ENCODE results near the gene GPS1.

GPS1 gene

GRCh38 chr17:82080048-82080788 is 28.5 kb downstream of the GPS1 start:
- H3K27ac ChIP-seq, result no peak overlapping the region
- TF ChIP-seq, protein P1, sequence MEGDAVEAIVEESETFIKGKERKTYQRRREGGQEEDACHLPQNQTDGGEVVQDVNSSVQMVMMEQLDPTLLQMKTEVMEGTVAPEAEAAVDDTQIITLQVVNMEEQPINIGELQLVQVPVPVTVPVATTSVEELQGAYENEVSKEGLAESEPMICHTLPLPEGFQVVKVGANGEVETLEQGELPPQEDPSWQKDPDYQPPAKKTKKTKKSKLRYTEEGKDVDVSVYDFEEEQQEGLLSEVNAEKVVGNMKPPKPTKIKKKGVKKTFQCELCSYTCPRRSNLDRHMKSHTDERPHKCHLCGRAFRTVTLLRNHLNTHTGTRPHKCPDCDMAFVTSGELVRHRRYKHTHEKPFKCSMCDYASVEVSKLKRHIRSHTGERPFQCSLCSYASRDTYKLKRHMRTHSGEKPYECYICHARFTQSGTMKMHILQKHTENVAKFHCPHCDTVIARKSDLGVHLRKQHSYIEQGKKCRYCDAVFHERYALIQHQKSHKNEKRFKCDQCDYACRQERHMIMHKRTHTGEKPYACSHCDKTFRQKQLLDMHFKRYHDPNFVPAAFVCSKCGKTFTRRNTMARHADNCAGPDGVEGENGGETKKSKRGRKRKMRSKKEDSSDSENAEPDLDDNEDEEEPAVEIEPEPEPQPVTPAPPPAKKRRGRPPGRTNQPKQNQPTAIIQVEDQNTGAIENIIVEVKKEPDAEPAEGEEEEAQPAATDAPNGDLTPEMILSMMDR (conservative IDR thresholded peaks at IDR 0.05), result no peak

DNA sequence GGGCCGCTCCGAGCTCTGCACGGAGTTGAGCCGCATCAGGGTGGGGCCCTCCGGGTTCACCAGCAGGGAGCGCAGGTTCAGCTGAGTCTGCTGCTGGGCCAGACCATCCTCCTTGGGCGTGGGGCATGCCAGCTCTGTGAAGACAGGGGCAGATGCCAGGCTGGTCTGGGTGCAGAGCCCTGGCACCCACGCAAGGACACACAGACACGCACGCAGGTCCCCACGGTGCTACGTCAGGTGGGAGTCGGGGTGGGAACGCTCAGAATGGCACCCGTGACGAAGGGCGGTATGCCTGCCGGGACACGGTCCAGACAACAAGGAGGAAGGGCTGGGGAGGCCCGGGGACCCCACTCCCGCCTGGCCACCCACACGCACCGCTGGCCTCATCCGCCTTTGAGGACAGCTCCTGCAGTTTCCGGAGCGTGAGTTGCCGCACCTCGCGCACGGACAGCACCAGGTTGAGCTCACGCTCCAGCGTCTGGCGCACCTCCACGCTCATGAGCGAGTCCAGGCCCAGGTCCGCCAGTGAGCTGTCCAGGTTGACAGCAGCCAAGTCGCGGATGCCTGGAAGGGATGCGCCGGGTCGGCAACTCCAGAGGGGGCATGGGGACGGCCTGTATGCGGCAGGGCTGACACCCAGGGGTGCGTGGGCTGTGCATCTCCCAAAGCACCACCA is 29.2 kb downstream of the GPS1 start:
- no peak overlapping the region for H3K27ac ChIP-seq
- TF ChIP-seq, protein P1 (conservative IDR thresholded peaks at IDR 0.05), result no peak

DNA sequence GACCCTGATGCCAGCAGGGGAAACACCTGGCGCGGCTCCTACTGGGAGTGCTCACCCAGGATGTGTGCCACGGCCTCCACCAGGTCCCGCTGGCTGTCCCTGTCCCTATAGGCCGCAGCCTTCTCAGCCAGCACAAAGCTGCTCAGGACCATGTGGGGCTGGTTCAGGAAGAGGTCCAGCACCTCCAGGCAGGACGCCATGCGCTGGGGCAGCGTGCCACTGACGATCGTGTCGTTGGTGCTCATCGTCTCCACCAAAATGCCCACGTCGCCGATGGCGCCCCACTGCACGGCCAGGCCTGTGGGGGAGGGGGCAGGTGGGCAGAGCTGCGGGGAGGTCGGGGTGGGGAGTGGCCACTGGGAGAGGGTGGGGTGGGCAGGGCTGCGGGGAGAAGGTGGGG is 29.8 kb downstream of the GPS1 start:
- no peak overlapping the region for H3K27ac ChIP-seq
- TF ChIP-seq, protein P1 (conservative IDR thresholded peaks at IDR 0.05), result no peak

DNA sequence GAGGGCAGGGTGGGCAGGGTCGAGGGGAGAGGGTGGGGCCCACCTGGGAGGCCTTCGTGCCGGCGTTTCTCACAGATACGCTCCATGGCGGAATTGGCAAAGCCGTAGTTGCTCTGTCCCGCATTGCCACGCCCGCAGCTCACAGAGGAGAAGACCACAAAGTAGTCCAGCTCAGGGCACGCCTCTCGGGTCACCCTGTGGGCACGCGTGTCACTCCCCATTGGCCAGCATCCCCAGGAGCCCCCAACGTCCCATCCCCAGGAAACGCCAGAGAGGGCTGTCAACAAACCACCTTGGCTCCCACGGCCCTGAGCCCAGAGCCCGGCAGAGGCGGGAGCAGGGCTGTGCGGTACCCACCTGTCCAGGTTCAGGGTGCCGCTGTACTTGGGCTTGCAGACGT is 30.3 kb downstream of the GPS1 start:
- no peak overlapping the region for H3K27ac ChIP-seq
- TF ChIP-seq, protein P1 (conservative IDR thresholded peaks at IDR 0.05), result no peak

GRCh38 chr17:82082456-82082855 is 30.8 kb downstream of the GPS1 start:
- H3K27ac ChIP-seq, result no peak overlapping the region
- TF ChIP-seq, protein P1 (conservative IDR thresholded peaks at IDR 0.05), result no peak

DNA sequence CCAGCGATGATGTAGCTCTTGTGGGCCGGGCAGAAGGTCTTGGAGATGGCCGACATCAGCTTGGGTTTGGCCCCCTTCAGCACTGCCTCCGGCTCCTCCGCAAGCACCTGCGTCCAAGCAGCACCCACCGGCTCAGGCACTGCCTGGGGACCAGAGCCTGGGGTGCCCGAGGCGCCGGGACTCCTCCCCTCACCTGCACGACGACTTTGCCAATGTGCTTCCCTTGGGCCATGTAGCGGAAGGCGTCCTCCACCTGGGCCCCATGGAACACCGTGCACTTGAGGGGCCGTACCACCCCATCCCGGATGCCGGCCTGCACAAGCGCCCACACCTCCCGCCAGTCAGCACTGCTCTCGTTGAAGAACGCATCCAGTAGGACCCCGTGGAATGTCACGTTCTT is 31.3 kb downstream of the GPS1 start:
- TF ChIP-seq, protein P1 (conservative IDR thresholded peaks at IDR 0.05), result no peak
- H3K27ac ChIP-seq, result no peak overlapping the region

- TF ChIP-seq, protein P1 (conservative IDR thresholded peaks at IDR 0.05), result no peak
- no peak overlapping the region for H3K27ac ChIP-seq
Measured at GRCh38 chr17:82083533-82084359, 32.0 kb downstream of the GPS1 start.
